ENCODE results near the gene SALL2.

DNA sequence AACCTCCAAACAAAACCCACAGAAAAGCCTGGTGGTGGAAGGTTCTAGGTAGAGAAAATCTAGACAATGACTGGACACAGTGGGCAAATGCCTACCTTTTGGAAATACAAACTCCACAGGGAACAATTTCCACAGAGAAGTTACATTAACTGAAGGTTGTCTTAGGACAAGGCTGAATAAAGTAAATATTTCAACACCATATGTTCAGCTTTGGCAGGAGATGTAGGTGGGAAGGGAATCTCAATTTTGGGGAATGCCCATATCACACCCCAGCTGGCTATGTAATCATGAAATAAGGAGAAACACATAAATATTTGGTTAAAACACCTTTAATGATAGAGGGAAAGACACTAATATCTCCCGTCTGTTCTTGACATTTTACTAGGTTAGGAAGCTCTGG lies 5.4 kb downstream of the SALL2 start:
- no peak for TF ChIP-seq ZNF274 (IDR thresholded peaks at IDR 0.05; ENCODE audit: low read depth, low read length)
- TF ChIP-seq CEBPB (IDR thresholded peaks at IDR 0.05; ENCODE audit: low read depth), result no peak
- TF ChIP-seq CTCF (IDR thresholded peaks at IDR 0.05 in 2 of 3, conservative IDR thresholded peaks at IDR 0.05 in 1 of 3; ENCODE audit: borderline replicate concordance in 1 of 3, insufficient read depth in 1 of 3, low read depth in 2 of 3, low read length in 2 of 3), result no peak
- TF ChIP-seq, protein P1, sequence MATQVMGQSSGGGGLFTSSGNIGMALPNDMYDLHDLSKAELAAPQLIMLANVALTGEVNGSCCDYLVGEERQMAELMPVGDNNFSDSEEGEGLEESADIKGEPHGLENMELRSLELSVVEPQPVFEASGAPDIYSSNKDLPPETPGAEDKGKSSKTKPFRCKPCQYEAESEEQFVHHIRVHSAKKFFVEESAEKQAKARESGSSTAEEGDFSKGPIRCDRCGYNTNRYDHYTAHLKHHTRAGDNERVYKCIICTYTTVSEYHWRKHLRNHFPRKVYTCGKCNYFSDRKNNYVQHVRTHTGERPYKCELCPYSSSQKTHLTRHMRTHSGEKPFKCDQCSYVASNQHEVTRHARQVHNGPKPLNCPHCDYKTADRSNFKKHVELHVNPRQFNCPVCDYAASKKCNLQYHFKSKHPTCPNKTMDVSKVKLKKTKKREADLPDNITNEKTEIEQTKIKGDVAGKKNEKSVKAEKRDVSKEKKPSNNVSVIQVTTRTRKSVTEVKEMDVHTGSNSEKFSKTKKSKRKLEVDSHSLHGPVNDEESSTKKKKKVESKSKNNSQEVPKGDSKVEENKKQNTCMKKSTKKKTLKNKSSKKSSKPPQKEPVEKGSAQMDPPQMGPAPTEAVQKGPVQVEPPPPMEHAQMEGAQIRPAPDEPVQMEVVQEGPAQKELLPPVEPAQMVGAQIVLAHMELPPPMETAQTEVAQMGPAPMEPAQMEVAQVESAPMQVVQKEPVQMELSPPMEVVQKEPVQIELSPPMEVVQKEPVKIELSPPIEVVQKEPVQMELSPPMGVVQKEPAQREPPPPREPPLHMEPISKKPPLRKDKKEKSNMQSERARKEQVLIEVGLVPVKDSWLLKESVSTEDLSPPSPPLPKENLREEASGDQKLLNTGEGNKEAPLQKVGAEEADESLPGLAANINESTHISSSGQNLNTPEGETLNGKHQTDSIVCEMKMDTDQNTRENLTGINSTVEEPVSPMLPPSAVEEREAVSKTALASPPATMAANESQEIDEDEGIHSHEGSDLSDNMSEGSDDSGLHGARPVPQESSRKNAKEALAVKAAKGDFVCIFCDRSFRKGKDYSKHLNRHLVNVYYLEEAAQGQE (IDR thresholded peaks at IDR 0.05; ENCODE audit: low read depth), result no peak
- TF ChIP-seq EZH2 (IDR thresholded peaks at IDR 0.05), result no peak
- TF ChIP-seq ELF1 (IDR thresholded peaks at IDR 0.05; ENCODE audit: borderline replicate concordance, low read depth), result no peak

All from HCT116 (cell line).